Fibroblast of gingiva (primary cell): ENCODE data around the gene NCOR1.
"Not testable (repeated sequence)": the region's sequence is repeated elsewhere in the genome, so short reads cannot be mapped to it uniquely, and the experiment has no call there.

Source experiments
- DNase-seq: peaks from one replicate; pipeline ENCODE4 v3.0.0-alpha.2; 2011; ENCODE audit warnings: low read depth

NCOR1 gene

DNA sequence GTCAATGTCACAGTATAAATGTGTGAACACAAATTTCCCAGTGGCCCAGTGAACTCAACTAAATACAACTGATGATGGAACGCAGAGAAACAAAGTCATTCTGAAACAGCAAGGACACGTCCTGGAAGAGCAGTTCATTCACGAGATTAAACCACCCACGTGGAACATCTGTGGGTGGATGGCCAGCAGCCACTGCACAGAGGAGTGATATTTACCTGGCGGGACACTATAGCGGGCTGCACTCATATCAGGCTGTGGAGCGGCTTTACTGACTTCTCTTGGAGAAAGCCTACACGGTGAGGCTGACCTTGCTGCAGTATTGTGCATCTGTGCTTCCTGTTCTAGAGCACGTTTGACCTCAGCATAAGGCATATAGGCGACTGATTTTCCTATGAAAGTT is 128.4 kb downstream of the NCOR1 start:
- DNase-seq, result no peak

DNA sequence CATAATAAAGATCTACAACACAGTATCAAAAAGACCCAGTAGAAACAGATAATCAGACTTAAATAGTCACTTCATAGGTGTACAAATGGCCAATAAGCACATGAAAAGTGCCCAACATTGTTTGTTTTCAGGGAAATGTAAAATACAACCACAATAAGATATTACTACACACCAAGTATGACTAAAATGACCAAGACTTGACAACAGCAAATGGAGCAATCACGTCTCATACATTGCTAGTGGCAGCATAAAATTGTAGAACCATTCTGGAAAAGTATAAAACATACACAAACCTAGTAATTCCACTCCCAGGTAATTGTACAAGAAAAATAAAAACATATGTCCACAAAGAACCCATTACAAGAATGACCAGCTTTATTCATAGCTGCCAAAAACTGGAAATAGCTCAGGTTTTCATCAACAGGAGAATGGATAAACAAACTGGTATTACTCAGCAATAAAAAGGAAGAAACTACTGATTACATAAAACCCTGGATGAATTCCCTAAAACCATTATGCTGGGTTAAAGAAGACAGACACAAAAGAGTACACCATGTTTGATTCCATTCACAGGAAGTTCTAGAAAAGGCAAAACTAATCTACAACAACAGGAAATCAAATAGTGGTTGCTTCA is 130.2 kb downstream of the NCOR1 start:
- peak; percentile 80 for DNase-seq

DNA sequence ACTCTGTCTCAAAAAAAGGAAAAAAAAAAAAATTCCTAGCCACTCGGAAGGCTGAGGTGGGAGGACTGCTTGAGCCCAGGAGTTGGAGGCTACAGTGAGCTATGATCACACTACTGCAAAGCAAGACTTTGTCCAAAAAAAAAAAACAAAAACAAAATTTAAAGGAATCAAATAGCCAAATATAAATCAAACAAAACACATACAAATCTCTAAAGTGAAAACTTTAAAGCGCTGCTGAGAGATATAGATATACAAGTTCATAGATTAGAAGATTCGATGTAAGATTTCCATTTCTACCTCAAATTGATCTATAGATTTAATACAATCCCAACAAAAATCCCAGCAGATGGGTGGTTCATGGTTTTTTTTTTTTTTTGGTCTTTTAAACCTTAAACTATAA is 132.1 kb downstream of the NCOR1 start:
- DNase-seq, result no peak

DNA sequence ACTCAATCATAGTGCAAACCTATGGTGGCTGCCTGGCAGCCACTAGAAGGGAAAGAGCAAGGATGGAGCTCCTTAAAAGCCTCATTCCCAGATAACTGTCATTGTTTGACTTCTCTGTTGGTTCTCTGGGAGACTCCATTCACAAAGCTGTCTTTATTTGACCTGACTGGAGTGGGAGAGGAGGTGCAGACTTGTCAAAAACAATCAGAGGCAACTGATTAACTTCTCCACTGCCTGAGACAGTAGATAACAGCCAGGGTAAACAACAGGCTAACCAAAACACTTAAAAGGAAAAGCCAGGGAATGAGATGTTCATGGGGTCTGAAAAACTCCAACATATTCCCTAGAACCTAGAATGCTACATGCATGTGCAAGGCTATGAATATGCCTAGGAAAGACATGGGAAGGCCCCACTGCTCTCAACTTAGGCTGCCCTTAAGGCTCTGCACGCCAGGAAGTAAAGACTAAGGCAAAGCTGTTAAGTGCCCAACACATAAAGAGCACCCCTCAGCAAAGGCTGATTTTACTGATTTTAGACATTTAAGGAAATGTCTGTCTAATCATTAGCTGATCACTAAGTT is 133.7 kb downstream of the NCOR1 start:
- DNase-seq, result no peak

DNA sequence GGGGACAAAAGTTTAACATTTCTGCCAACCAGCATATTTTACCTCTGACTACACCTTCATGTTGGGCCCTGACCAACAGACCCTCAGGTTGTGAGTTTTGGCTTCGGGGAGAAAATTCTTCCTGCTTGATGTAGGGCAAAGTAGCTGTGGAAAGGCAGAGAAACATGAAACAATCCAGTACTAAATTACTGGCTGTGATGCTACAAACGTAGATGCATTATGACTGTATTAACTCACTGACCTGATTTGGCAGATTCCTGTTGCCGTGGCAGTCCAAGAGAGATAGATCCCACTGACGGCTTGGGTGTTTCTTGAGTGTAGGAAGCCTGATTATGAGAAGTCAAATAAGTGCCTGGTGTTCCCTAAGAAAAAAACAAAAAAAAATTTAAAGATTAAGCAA is 135.0 kb downstream of the NCOR1 start:
- DNase-seq, result no peak

DNA sequence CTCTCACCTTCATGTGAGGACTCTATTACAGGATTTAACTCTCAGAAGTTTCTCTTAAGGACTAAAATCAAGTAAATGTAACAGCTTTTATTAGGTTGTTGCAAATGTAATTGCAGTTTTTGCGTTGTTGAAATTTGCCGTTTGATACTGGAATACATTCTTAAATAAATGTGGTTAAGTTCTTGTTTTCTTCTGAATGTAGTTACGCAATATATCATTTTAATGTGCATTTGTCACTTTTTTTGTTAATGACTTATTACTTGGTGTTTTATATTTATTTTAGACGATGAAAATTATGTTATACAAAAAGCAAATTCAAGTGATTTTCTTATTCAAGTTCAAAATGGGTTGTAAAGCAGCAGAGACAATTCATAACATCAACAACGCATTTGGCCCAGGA is 139.4 kb downstream of the NCOR1 start:
- no peak for DNase-seq

DNA sequence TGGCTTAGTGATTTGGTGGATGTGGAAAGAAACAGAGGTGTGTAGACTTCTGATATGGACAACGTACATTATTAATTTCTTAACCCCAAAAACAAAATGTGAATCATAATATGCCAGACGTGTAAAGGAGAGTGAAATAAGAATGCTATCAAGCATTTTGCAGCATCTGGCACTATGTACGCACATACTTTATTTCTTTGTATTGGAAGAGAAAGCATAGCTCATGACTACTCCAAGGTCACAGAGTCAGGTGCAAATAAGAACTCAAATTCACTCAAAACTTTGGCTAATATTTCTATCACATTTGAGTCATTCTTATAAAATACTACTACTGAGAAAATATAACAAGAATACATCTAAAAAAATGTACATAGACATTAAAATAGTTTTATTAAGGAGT is 140.9 kb downstream of the NCOR1 start:
- no peak for DNase-seq

DNA sequence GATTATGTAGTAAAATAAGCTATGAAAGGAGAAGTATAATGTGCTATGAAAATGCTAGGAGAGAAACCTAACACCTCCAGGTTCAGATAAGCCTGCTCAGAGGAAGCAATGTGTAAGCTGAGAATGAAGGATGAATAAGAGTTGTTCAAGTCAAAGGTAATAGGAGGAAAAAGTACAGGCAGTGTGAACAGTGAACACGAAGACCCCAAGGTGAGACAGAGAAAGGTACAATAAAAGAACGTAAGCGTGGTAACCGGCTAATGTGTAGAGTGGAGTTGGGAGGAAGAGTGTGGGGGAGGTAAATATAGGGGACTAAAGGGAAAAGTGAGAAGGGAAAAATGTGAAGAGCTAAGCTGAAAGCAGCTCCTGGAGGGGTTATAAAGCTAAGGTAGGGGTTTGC is 141.5 kb downstream of the NCOR1 start:
- no peak for DNase-seq

DNA sequence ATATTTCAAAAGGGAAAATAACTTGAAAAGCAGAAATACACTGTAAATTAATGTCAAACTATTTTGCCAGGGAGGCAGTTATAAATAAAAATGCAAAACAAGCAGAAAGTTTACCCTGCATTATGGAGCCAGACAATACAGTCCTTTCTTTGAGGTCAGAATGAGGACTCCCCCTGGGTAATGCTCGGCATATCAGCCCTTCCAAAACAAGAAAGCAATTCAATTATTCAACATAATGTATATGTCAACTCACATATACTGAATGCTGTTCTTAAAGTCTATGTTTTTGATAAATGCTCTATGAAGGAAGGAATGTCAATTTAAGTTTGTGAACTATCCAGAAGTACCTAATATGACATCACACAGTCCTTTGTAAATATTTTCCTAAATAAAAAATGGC is 143.3 kb downstream of the NCOR1 start:
- DNase-seq, result no peak

DNA sequence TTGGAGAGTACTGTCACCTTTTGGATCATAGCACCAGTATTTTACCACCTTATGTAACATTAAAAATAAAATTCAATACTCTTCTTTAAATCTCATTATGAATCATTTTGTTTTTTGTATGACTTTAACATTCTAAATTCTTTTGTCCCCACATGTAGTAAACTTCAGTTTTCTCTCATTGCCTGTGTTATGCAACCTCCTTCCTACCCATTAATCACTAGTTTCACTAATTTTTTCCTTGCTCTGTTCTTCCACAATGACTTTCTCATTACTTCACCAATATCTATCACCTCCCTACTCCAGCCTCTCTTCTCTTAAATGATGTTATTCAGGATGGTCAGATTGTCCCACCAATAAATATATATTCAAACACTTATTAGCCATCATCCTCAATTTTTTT is 147.0 kb downstream of the NCOR1 start:
- no peak for DNase-seq

DNA sequence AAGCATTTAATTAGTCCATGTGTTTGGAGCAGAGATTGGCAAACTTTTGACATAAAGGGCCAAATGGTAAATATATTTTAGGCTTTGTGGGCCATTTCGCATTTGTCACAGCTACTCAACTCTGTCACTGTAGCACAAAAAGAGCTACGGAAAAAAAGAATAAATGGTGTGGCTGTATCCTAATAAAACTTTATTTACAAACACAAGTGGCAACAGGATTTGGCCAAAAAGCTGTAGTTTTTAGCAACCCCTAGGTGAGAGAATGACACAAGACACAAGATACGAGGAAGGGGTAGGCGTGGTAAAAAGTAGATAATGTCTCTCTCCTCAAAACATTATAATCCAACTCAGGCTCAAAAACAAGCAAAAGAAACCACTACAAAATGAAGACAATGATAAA is 149.2 kb downstream of the NCOR1 start:
- no peak for DNase-seq

DNA sequence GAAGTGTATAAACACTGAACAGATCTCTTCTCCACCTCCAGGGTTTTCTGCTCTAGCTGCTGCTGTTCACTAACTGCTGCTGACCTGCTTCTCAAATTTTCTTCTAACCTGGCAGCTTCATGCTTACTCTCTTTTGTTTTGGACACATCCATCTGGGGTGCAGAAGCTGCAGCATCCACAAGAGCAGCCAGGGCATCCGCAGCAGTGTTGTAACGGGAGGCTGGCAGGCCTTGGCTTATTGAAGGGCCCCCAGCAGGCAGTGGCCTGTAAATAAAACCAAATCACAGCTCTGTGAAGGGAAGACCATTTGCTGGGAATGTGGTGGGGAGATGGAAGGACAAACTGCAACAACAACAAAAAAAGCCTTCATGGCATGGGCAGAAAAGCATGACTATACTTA is 153.7 kb downstream of the NCOR1 start:
- no peak for DNase-seq

DNA sequence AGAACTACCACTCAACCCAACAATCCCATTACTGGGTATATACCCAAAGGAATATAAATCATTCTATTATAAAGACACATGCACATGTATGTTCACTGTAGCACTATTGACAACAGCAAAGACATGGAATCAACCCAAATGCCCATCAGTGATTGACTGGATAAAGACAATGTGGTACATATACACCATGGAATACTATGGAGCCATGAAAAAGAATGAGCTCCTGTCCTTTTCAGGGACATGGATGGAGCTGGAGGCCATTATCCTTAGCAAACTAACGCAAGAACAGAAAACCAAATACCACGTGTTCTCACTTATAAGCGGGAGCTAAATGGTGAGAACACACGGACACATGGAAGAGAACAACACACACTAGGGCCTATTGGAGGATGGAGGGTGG is 160.2 kb downstream of the NCOR1 start:
- not testable (repeated sequence) for DNase-seq

DNA sequence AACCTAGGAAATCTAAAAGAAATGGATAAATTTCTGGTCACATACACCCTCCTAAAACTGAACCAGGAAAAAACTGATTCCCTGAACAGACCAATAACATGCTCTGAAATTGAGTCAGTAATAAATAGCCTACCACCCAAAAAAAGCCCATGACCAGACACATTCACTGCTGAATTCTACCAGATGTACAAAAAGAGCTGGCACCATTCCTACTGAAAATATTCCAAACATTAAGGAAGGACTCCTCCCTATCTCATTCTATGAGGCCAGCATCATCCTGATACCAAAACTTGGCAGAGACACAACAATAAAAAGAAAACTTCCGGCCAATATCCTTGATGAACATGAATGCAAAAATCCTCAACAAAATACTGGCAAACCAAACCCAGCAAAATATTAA is 162.8 kb downstream of the NCOR1 start:
- DNase-seq, result no peak

DNA sequence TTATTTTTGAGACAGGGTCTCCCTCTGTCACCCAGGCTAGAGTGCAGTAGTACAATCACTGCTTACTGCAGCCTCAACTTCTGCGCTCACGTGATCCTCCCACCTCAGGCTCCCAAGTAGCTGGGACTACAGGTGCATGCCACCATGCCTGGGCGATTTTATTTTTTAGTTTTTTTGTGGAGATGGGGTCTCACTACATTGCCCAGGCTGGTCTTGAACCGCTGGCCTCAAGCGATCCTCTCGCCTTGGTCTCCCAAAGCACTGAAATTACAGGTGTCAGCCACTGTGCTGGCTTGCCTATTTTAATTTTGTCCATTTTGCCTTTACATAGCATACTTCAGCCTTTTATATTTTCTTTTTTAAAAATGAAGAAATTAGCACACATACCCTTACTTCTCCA is 164.5 kb downstream of the NCOR1 start:
- no peak for DNase-seq

DNA sequence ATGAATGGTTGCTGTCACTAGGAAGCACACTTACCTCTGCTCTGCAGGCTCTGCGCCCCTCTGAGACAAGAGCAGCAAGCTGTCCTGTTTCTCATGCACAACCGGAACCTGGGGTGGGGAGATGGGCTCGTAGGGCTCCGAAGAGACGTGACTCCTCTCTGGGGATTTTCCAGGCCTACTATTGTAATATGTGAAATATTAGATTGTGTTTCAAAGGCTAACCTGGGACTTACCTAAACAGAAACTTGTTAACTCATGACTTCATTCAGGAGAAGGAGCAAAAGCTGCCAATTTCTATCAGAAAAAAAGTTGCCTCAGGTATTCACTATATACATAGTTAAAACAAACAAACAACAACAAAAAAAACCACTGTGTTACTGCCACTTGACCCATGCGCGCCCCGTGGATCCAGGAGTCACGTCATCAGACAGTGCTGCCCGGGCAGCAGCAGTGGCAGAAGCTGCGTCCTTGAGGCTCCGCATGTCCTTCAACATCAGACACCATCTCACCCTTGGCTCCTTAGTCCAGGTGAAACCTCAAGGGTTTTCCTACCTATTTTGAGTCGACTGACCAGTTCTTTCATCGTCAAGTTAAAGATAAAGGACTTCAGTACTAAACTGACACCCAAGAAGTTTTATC is 166.4 kb downstream of the NCOR1 start:
- no peak for DNase-seq

DNA sequence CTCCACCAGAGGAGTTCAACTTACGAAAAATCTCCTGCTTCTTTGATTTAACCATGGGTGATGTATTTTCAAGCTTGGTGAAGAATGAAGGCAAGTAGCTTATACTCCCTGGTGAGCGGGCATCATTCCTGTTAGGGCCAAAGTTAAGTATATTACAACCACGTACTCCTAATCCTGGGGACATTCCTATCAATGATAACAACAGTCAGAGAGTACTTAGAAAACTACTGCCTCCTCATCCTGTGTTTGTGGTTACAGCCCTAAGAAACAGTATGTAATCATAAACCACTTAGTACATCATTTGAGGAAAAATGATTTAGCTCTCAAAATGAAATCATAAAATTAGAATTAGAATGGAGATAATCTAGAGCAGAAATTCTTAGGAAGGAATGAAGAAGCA is 168.4 kb downstream of the NCOR1 start:
- DNase-seq, result no peak

DNA sequence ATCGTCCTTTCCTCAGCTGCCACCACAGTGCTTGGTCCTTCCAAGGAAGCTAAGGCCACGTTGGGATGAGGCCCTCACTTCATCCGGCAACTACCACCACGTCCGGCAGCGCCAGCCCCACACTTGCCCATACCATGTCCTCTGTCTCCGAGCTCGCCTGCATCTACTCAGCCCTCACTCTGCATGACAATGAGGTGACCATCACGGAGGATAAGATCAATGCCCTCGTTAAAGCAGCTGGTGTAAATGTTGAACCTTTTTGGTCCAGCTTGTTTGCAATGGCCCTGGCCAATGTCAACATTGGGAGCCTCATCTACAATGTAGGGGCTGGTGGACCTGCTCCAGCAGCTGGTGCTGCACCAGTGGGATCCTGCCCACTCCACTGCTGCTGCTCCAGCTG is 170.8 kb downstream of the NCOR1 start:
- DNase-seq, result no peak

DNA sequence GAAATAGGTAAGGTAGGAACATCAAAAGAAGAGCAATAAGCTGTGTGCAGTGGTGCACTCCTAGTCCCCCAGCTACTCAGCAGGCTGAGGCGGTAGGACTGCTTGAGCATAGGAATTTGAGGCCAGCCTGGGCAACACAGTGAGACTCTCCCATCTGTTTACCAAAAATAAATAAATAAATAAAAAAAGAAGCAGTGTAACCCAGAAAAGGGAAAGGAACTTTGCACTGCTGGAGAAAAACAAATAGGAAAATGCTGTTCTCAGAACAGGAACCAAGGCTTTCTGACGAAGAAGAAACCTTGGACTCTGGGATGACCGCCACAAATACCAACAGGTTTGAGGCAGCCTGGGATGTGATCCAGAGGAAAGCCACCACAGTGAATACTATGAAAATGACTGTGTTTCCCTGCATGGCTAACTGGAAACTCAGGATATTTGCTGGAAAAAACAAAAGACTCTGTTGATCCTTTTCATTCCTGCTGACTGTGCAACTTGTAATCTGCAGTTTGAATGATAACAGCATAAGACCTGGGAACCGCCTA is 174.6 kb downstream of the NCOR1 start:
- DNase-seq, result peak; percentile 35

DNA sequence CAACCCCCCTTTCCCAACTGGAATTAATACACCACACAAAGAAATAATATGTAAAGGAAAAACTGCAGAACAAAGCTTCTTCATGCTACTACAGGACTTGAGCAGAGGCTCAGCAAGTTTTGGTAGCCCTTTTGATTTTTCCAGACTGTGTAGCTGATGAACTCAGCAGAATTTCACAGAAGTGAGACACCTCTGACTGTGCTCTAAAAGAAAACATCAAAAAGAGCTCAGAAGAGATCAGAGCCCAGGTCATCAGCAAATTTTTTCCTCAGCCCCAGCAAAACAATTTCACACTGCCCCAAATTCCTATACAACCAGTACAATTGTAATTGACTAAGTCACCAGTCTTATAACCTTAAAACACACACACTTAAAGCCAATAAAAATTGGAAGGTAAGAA is 177.7 kb downstream of the NCOR1 start:
- DNase-seq, result no peak

DNA sequence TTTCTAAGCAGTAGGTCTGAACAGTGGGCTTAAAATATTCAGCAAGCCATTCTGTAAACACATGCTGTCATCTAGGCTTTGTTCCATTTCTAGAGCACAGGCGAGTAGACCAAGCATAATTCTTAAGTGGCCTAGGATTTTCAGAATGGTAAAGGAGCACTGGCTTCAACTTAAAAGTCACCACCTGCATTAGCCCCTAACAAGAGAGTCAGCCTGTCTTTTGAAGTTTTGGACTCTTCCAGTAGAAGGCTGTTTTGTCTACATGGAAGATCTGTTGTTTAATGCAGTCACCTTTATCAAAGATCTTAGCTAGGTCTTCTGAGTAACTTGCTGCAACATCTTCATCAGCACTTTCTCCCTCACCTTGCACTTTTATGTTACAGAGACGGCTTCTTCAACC is 179.1 kb downstream of the NCOR1 start:
- DNase-seq, result no peak

DNA sequence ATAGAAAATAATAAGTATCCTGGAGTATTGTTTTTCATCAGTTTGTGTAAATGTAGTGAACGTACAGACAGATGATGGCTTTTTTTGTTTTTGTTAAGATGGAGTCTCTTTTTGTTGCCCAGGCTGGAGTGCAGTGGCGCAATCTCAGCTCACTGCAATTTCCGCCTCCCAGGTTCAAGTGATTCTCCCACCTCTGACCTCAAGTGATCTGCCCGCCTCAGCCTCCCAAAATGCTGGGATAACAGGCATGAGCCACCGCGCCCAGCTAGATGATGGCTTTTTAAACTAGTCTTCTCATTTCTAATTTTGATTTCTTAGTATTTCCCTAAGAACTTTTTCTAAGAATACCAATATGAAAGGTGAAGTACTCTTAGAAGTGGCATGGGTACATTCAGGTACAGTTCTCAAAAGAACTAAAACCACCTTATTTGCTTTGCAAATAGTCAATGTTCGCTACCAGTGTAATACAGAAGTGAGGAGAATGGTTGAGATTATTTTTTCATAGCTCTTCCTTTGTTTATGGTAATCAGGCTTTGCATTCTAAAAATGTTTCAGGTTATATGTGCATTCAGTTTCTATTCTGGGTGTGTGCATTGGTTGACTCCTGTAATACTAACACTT is 181.5 kb downstream of the NCOR1 start:
- DNase-seq, result no peak
